ENCODE results near the gene EHBP1L1.
"Not testable (repeated sequence)": the region's sequence is repeated elsewhere in the genome, so short reads cannot be mapped to it uniquely, and the experiment has no call there.

Gene EHBP1L1

DNA sequence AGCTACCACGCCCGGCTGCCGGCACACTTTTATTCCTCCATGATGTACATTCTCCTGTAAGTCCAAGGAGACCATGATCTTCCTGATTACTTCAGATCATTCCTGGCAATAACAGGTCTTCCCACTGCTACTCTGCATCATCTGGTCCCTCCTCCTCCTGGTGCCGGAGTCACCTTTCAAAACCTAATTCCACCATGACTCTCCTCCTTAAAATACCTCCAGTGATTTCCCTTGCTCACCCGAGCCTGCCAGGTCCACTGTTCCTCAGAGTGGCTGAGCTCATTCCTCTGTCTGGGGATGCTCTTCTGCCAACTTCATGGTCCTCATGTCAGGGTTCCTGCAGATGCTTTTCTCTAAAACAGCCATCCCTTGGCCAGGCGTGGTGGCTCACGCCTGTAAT lies 13.8 kb upstream of the EHBP1L1 start:
- Mint-ChIP-seq H3K9me3 (no peaks in the 10 kb centered on the region), H3K27ac (peak overlapping the region; percentile 9), H3K27me3 (ENCODE audit: low read depth) (no peaks in the 10 kb centered on the region), H3K4me3 (no peak overlapping the region), H3K36me3 (ENCODE audit: low read depth) (no peaks in the 10 kb centered on the region), H3K4me1 (ENCODE audit: low read depth) (peaks cover 36% of the 10 kb centered on the region)
- DNase-seq (ENCODE audit: low spot score) = no peak

DNA sequence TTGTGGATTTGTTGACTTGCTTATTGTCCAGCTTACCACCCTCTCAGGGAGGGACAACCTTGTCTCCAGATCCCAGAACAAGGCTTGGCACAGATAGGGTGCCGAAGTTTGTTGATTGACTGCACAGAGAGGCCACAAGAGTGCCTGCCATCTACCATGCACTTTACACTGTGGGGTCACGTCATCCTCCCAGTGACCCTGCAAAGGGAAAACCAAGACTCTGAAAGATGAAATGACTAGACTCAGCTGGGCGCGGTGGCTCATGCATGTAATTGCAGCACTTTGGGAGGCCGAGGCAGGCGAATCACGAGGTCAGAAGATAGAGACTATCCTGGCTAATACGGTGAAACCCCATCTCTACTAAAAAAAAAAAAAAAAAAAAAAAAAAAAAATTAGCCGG lies 13.1 kb upstream of the EHBP1L1 start:
- Mint-ChIP-seq H3K27me3 (ENCODE audit: low read depth) (no peaks in the 10 kb centered on the region), H3K4me3 (no peak overlapping the region), H3K27ac (no peak overlapping the region), H3K36me3 (ENCODE audit: low read depth) (no peaks in the 10 kb centered on the region), H3K4me1 (ENCODE audit: low read depth) (peaks cover 33% of the 10 kb centered on the region), H3K9me3 (no peaks in the 10 kb centered on the region)
- no peak for DNase-seq (ENCODE audit: low spot score)

DNA sequence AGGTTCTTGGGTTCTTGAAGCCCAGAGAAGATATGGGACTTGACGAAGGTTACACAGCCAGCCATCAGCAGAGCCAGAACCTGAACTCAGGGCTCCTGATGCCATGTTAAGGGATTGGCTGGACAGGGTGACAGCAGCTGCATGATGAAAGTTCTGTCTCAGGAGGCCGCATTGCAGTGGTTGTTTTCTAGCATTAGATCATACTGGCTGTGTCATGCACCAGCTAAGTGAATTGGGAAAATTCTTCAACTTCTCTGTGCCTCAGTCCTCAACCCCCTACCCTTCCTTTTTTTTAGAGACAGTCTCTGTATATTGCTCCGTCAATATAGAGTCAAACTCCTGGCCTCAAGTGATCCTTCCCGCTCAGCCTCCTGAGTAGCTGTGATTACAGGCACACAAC lies 12.3 kb upstream of the EHBP1L1 start:
- no peak overlapping the region for H3K27ac Mint-ChIP-seq
- peaks cover 37% of the 10 kb centered on the region for H3K4me1 Mint-ChIP-seq (ENCODE audit: low read depth)
- peaks cover 4% of the 10 kb centered on the region for H3K36me3 Mint-ChIP-seq (ENCODE audit: low read depth)
- no peaks in the 10 kb centered on the region for H3K27me3 Mint-ChIP-seq (ENCODE audit: low read depth)
- H3K9me3 Mint-ChIP-seq = no peaks in the 10 kb centered on the region
- DNase-seq (ENCODE audit: low spot score) = no peak
- no peak overlapping the region for H3K4me3 Mint-ChIP-seq

DNA sequence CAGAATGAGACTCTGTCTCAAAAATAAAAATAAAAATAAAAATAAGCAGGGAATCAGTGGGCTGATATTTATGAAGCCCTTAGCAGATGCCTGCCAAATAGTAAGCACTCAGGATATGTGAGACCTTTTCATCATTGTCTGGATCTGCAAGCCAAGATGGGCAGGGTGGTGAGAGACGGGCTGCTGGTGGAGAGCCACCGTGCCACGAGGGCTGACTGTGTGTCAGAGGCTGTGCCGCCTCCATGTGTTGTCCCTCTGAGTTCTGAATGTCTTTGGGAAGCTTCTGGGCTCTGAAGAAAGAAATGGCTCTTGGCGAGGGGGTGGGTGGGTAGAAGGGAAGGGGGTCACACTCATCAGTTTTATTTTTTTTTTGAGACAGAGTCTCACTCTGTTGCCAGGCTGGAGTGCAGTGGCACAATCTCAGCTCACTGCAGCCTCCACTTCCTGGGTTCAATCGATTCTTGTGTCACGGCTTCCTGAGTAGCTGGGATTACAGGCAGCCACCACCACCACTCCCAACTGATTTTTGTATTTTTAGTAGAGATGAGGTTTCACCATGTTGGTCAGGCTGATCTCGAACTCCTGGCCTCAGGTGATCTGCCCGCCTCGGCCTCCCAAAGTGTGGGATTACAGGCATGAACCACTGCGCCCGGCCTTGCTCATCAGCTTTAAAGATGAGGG lies 10.8 kb upstream of the EHBP1L1 start:
- Mint-ChIP-seq H3K27ac (peak overlapping the region; percentile 82), H3K4me1 (ENCODE audit: low read depth) (peaks cover 45% of the 10 kb centered on the region), H3K4me3 (peak overlapping the region; percentile 69)
- H3K9me3 Mint-ChIP-seq; H3K27me3 Mint-ChIP-seq (ENCODE audit: low read depth); H3K36me3 Mint-ChIP-seq (ENCODE audit: low read depth); DNase-seq (ENCODE audit: low spot score): not testable (repeated sequence)

DNA sequence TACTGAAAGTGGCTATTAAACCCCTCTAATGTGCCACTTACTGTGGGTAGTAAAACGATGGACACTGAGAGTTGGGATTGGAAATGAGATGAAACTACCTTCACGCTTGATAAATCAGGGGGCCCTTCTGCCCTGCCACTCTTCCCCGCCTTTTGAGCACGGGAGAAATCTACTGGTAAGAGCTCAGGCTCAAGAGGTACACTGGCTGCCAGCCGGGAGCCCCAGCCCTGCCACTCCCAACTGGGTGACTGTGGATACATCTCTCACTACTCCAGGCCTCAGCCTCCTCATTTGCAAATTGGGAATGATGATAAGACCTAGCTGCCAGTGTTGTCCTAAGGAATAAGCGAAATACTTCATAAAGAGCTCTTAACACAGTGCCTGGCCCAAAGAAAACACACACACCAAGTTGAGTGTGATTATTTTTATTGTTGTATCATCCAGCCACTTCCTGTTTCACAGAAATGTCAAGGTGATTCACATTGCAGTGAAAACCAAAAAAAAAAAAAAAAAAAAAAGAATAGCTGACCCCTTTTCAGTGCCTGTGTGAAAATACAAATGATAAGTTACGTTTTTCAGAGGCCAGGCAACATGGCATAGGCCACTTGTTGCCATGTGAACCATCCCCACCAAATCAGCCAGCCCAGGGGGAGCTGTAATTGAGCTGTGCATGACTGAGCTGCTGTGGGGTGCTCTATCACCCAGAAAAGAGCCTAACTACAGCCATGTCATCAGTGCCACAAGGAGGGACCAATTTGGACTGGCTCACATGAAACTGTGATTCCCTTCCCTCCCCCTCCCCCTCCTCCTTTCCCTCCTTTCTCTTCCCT lies 10.0 kb upstream of the EHBP1L1 start:
- Mint-ChIP-seq H3K9me3 (no peaks in the 10 kb centered on the region), H3K4me3 (peak overlapping the region; percentile 69), H3K36me3 (ENCODE audit: low read depth) (peaks cover 11% of the 10 kb centered on the region), H3K27me3 (ENCODE audit: low read depth) (no peaks in the 10 kb centered on the region), H3K4me1 (ENCODE audit: low read depth) (peaks cover 40% of the 10 kb centered on the region), H3K27ac (peak overlapping the region; percentile 82)
- DNase-seq (ENCODE audit: low spot score) = no peak

DNA sequence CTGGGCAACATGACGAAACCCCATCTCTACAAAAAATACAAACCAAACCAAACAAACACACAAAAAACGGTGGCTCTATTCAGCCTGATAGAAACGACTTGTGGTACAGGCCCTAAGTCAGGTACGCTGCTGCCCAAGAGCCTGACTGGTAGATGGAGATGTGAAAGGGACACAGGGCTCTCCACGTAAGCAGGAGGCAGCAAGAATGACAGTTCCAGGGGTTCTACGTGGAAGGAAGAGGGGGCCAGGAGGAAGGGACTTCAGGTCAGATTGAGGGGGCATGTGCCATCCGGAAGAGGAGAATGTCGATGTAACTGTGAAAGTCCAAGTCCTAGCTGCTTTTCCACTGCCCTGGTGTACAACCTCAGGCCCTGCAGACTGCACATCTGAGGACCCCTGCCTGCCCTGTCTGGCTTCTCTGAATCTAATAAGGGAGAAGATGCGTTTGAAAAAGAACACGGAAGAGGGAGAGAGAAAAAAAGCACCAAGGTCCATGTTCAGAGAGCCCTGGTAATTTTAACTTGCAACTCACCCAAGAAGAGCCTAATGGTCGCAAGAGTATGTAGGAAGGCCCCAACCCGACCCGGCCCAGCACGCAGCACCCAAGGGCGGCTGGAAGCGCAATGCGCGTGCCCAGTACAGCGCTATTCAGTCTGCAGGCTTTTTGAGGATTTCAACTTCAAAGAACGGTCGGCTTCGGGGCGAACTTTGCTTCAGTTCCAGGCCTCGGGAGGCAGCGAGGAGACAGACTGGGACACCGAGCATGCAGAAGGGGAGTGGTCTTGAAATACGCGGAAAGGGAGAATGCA lies 6.5 kb upstream of the EHBP1L1 start:
- Mint-ChIP-seq H3K9me3 (no peaks in the 10 kb centered on the region), H3K27me3 (ENCODE audit: low read depth) (no peaks in the 10 kb centered on the region), H3K36me3 (ENCODE audit: low read depth) (peaks cover 24% of the 10 kb centered on the region), H3K4me3 (peak overlapping the region; percentile 100), H3K27ac (peak overlapping the region; percentile 99), H3K4me1 (ENCODE audit: low read depth) (peaks cover 59% of the 10 kb centered on the region)
- DNase-seq (ENCODE audit: low spot score) = no peak

DNA sequence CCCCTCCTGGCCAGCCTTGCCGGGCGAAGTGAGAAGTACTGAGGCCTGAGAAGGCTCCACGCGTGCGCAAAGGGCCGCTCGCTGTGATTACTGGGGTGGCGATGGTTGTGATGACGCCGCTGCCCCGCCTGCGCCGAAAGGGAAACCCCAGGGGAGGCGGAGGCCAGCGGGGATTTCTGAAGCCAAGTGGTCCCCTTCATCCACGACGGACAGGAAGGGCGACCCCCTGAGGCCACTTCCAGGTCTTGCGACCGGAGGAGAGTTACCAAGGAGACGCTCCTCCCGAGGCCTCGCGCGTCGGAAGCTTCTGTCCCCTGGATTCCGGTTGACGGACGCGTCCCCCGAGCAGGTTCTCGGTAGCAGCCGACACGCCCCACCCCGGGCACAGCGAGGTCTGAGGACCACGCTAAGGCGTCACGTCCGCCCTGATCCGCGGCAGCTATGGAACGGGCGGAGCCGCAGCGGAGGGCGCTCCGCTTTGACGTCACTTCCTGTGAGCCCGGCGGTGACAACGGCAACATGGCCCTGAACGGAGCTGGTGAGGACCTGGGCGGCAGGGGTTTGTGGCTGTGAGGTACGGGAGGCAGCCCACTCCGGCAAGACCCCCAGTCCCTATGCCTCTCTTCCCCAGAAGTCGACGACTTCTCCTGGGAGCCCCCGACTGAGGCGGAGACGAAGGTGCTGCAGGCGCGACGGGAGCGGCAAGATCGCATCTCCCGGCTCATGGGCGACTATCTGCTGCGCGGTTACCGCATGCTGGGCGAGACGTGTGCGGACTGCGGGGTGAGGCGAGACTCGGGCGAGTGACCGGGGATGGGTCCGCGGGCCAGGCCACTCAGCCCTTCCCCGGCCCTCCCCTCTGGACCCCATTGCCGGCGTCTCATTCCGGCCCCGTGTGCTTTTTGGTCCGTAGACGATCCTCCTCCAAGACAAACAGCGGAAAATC lies 5.6 kb upstream of the EHBP1L1 start, which contains the start of gene ZNRD2:
Gene ZNRD2 (plus strand): TSS at position 505 of the 946 bp plus-strand sequence. CDS start 15 bp downstream, at position 520.
- H3K9me3 Mint-ChIP-seq = no peaks in the 10 kb centered on the region
- H3K27me3 Mint-ChIP-seq (ENCODE audit: low read depth) = no peaks in the 10 kb centered on the region
- H3K36me3 Mint-ChIP-seq (ENCODE audit: low read depth) = peaks cover 24% of the 10 kb centered on the region
- peak within 1 kb of the TSS; percentile 99 for H3K27ac Mint-ChIP-seq
- DNase-seq (ENCODE audit: low spot score) = peak; percentile 100
- peaks cover 56% of the 10 kb centered on the region for H3K4me1 Mint-ChIP-seq (ENCODE audit: low read depth)
- H3K4me3 Mint-ChIP-seq = peak within 1 kb of the TSS; percentile 100

DNA sequence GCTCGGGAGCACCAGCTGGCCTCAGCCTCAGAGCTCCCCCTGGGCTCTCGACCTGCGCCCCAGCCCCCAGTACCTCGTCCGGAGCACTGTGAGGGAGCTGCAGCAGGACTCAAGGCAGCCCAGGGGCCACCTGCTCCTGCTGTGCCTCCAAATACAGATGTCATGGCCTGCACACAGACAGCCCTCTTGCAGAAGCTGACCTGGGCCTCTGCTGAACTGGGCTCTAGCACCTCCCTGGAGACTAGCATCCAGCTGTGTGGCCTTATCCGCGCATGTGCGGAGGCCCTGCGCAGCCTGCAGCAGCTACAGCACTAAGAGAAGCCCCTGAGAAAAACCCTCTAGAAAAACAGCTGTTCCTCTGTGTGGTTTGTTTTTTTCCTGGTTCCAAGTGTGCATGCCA lies 4.4 kb upstream of the EHBP1L1 start:
- DNase-seq (ENCODE audit: low spot score) = no peak
- Mint-ChIP-seq H3K9me3 (no peaks in the 10 kb centered on the region), H3K27ac (peak overlapping the region; percentile 93), H3K4me3 (peak overlapping the region; percentile 100), H3K36me3 (ENCODE audit: low read depth) (peaks cover 24% of the 10 kb centered on the region), H3K27me3 (ENCODE audit: low read depth) (no peaks in the 10 kb centered on the region), H3K4me1 (ENCODE audit: low read depth) (peaks cover 49% of the 10 kb centered on the region)

DNA sequence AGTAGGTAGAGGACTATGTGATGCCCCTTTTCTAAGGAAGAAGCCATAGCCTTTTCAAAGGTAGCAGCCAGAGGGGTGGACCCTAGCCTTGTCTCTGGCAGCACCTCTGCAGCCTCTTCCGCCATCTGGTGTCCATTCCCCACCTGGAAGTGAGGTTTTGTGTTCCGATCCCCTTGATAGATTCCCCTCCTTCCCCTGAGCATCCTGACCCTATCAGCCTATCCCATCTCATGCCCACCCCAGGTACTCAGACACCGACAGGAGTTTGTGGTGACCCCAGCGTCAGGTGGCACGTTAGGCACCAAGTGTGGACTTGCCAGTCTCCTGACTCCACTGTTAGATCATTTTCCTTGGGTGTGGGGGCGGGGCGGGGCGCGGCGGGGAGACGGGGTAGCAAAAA lies 3.9 kb upstream of the EHBP1L1 start:
- Mint-ChIP-seq H3K4me1 (ENCODE audit: low read depth) (peaks cover 47% of the 10 kb centered on the region), H3K27me3 (ENCODE audit: low read depth) (no peaks in the 10 kb centered on the region), H3K27ac (peak overlapping the region; percentile 93), H3K36me3 (ENCODE audit: low read depth) (peaks cover 24% of the 10 kb centered on the region), H3K4me3 (peak overlapping the region; percentile 100), H3K9me3 (no peaks in the 10 kb centered on the region)
- DNase-seq (ENCODE audit: low spot score) = no peak

DNA sequence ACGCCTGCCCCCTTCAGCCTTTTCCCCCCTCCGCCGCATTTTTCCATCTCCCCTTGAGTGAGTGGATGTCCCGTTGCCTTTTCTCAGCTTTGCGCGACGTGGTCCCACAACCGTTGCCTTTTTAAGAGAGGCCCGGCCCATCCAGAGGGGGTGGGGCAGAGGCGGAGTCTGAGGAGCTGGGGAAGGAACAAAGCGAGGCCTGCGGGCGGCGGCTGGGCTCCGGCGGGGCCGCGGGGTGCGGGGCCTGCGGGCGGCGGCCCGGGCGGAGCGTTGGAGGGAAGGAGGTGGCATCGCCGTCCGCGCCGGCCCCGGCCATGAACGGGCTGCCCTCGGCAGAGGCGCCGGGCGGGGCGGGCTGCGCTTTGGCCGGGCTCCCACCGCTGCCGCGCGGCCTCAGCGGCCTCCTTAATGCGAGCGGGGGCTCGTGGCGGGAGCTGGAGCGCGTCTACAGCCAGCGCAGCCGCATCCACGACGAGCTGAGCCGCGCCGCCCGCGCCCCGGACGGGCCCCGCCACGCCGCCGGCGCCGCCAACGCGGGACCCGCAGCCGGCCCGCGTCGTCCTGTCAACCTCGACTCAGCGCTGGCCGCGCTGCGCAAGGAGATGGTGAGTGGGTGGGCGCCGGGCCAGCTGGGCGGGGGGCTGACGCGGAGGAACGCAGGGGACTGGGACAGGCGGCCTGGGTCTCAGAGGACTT lies 3.3 kb upstream of the EHBP1L1 start, which contains the start of gene FAM89B:
Gene FAM89B (plus strand): TSS at position 183 of the 696 bp plus-strand sequence. CDS start 132 bp downstream, at position 315.
- H3K27ac Mint-ChIP-seq = peak within 1 kb of the TSS; percentile 93
- peaks cover 47% of the 10 kb centered on the region for H3K4me1 Mint-ChIP-seq (ENCODE audit: low read depth)
- peaks cover 24% of the 10 kb centered on the region for H3K36me3 Mint-ChIP-seq (ENCODE audit: low read depth)
- DNase-seq (ENCODE audit: low spot score) = peak; percentile 88
- peak within 1 kb of the TSS; percentile 100 for H3K4me3 Mint-ChIP-seq
- no peaks in the 10 kb centered on the region for H3K9me3 Mint-ChIP-seq
- no peaks in the 10 kb centered on the region for H3K27me3 Mint-ChIP-seq (ENCODE audit: low read depth)

DNA sequence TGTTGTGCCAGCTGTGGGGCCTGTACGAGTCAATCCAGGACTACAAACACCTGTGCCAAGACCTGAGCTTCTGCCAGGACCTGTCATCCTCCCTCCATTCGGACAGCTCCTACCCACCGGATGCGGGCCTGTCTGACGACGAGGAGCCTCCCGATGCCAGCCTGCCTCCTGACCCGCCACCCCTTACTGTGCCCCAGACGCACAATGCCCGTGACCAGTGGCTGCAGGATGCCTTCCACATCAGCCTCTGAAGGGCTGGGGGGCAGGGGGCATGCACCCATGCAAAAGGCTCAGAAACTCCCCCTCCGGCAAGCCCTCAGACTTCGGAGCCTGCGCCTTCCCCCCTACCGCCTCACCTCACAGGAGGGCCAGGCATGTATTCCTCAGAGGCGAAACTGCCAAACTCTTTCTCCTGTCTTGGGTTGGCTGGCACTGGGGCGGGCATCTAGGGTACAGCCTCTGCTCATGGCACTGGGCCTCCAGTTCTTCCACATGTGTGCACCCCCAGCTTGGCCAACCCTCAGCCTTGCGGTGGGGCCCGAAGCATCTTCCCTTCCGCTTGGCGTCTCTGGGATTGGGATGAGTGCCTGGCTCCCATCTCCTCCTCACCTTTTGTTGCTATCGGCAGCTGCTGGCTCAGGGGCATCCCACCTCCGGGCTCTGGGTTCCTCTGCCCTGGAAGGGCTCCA lies 2.3 kb upstream of the EHBP1L1 start:
- H3K4me1 Mint-ChIP-seq (ENCODE audit: low read depth) = peaks cover 51% of the 10 kb centered on the region

More for the DNA sequence above, 2.3 kb upstream of the EHBP1L1 start:
- Mint-ChIP-seq H3K27ac (peak overlapping the region; percentile 90), H3K9me3 (no peaks in the 10 kb centered on the region), H3K36me3 (ENCODE audit: low read depth) (peaks cover 24% of the 10 kb centered on the region), H3K27me3 (ENCODE audit: low read depth) (no peaks in the 10 kb centered on the region), H3K4me3 (peak overlapping the region; percentile 86)
- DNase-seq (ENCODE audit: low spot score) = no peak

Measured in T-helper 2 cell treated with Interferon-gamma antibody and Interleukin-4, amounts not matched to agents 5 μg/mL and 100 μg/mL, for 36 hours (primary cell).